Measurements from ENCODE around the gene TRAF3IP1. TPM values are rescaled to one million over a fixed set of nuclear protein-coding genes. Genes with fewer than 3 reads are reported as not detected.
"Not testable (repeated sequence)": the region's sequence is repeated elsewhere in the genome, so short reads cannot be mapped to it uniquely, and the experiment has no call there.

The TRAF3IP1 gene
- total RNA-seq, 4 donors from 2014 or later: 11.6 to 17.4 (median 15.7) TPM

DNA sequence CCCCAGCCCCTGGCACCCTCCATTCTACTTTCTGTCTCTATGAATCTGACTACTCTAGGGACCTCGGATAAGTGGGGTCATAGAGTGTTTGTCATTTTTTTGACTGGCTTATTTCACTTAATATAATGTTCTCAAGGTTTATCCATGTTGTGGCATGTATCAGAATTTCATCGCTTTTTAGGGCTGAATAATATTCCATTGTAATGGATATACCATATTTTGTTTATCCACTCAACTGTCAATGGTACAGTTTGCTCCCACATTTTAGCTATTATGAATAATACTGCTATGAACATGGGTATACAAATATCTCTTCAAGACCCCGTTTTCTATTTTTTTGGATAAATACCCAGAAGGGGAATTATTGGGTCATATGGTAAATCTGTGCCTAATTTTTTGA is 7.4 kb downstream of the TRAF3IP1 start:
- peaks cover 0 to 70% (median 13%) of the 10 kb centered on the region in 3 donors for H3K36me3 ChIP-seq
- TF ChIP-seq EP300 (IDR thresholded peaks at IDR 0.05): no peak
- no peak for TF ChIP-seq POLR2A (IDR thresholded peaks at IDR 0.05)
- TF ChIP-seq, protein P1, sequence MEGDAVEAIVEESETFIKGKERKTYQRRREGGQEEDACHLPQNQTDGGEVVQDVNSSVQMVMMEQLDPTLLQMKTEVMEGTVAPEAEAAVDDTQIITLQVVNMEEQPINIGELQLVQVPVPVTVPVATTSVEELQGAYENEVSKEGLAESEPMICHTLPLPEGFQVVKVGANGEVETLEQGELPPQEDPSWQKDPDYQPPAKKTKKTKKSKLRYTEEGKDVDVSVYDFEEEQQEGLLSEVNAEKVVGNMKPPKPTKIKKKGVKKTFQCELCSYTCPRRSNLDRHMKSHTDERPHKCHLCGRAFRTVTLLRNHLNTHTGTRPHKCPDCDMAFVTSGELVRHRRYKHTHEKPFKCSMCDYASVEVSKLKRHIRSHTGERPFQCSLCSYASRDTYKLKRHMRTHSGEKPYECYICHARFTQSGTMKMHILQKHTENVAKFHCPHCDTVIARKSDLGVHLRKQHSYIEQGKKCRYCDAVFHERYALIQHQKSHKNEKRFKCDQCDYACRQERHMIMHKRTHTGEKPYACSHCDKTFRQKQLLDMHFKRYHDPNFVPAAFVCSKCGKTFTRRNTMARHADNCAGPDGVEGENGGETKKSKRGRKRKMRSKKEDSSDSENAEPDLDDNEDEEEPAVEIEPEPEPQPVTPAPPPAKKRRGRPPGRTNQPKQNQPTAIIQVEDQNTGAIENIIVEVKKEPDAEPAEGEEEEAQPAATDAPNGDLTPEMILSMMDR (IDR thresholded peaks at IDR 0.05): no peak
- no peak overlapping the region for H3K4me3 ChIP-seq
- 96 to 100% methylated on average over 3 of the region's 3 CpGs for WGBS, 2 donors
- no peaks in the 10 kb centered on the region for H3K27me3 ChIP-seq
- H3K27ac ChIP-seq: no peak overlapping the region
- no peak for DNase-seq (ENCODE audit: low spot score in 2 of 2)
- peaks cover 0 to 5% (median 0%) of the 10 kb centered on the region in 4 donors for H3K9me3 ChIP-seq
- H3K4me1 ChIP-seq: no peaks in the 10 kb centered on the region

DNA sequence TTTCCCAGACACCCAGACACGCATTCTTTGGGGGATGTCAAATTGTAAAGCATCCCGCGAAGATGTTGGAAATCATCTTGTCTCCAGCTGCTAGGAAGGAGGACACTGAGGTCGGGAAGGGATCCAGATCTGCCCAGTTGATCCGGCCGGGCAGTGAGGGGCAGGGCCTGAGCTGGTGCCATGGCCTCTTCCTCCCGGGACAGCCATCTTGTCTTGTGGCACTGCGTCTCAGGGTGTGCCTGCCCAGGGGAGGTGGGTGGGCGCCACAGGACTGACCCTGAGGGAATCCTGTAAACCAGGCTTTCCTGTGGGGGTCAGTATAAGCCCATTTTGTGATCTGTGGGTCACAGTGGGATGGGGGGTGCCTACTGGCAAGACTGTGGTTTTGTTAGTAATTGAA is 10.1 kb downstream of the TRAF3IP1 start:
- Histone ChIP-seq H3K4me1 (no peaks in the 10 kb centered on the region), H3K36me3 (peaks cover 0 to 66% (median 13%) of the 10 kb centered on the region in 3 donors), H3K27me3 (no peaks in the 10 kb centered on the region), H3K27ac (no peak overlapping the region), H3K4me3 (no peak overlapping the region), H3K9me3 (peaks cover 0 to 5% (median 0%) of the 10 kb centered on the region in 4 donors)
- TF ChIP-seq EP300 (IDR thresholded peaks at IDR 0.05) (no peak), POLR2A (IDR thresholded peaks at IDR 0.05) (no peak)
- TF ChIP-seq, protein P1 (IDR thresholded peaks at IDR 0.05): no peak
- no peak for DNase-seq (ENCODE audit: low spot score in 2 of 2)
- 82 to 97% methylated on average over 9 of the region's 9 CpGs for WGBS, 2 donors

GRCh38 chr2:238331916-238332315 is 11.6 kb downstream of the TRAF3IP1 start:
- no peak for DNase-seq (ENCODE audit: low spot score in 2 of 2)
- H3K27me3 ChIP-seq: no peaks in the 10 kb centered on the region
- no peak overlapping the region for H3K4me3 ChIP-seq
- peaks cover 0 to 5% (median 0%) of the 10 kb centered on the region in 4 donors for H3K4me1 ChIP-seq
- peaks cover 0 to 65% (median 13%) of the 10 kb centered on the region in 3 donors for H3K36me3 ChIP-seq
- H3K27ac ChIP-seq: no peak overlapping the region
- peaks cover 0 to 5% (median 0%) of the 10 kb centered on the region in 4 donors for H3K9me3 ChIP-seq
- 85 to 87% methylated on average over 5 of the region's 5 CpGs for WGBS, 2 donors
- TF ChIP-seq, protein P1 (IDR thresholded peaks at IDR 0.05): no peak
- no peak for TF ChIP-seq EP300 (IDR thresholded peaks at IDR 0.05)
- no peak for TF ChIP-seq POLR2A (IDR thresholded peaks at IDR 0.05)

DNA sequence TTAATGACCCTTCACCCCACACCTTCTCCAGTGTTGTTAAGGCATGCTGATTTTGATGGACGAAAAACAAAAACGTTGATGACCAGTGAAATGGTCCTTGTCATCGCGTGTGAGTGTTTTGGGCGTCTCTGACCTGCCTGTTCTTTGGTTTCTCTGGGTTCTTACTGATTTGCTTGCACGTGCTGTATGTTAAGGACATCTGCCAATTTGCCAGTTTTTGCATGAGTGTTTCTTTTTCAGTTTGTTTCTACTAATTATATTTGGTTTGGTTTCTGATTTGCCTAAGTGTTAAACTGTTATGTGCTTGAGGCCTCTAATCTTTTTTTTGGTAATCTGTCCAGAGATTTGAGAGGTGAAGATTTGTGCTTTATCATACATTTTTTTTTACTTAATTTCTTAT is 14.6 kb downstream of the TRAF3IP1 start:
- peaks cover 0 to 52% (median 0%) of the 10 kb centered on the region in 3 donors for H3K36me3 ChIP-seq
- DNase-seq (ENCODE audit: low spot score in 2 of 2): no peak
- TF ChIP-seq POLR2A (IDR thresholded peaks at IDR 0.05): no peak
- TF ChIP-seq, protein P1 (IDR thresholded peaks at IDR 0.05): no peak
- TF ChIP-seq EP300 (IDR thresholded peaks at IDR 0.05): no peak
- 90 to 94% methylated on average over 6 of the region's 6 CpGs for WGBS, 2 donors
- no peak overlapping the region for H3K27ac ChIP-seq
- no peak overlapping the region for H3K4me3 ChIP-seq
- H3K4me1 ChIP-seq: peaks cover 0 to 11% (median 0%) of the 10 kb centered on the region in 4 donors
- H3K27me3 ChIP-seq: no peaks in the 10 kb centered on the region
- H3K9me3 ChIP-seq: no peaks in the 10 kb centered on the region

- not testable (repeated sequence) for H3K4me3 ChIP-seq; H3K27ac ChIP-seq; H3K9me3 ChIP-seq; H3K27me3 ChIP-seq; DNase-seq (ENCODE audit: low spot score in 2 of 2)
- H3K36me3 ChIP-seq: peaks cover 0 to 45% (median 0%) of the 10 kb centered on the region in 3 donors
- H3K4me1 ChIP-seq: peaks cover 0 to 18% (median 0%) of the 10 kb centered on the region in 4 donors
- 95 to 96% methylated on average over 8 of the region's 8 CpGs for WGBS, 2 donors
Measured at GRCh38 chr2:238335591-238335990, 15.3 kb downstream of the TRAF3IP1 start.

GRCh38 chr2:238336151-238336550 is 15.8 kb downstream of the TRAF3IP1 start:
- 54 to 64% methylated on average over 2 of the region's 2 CpGs for WGBS, 2 donors
- Histone ChIP-seq H3K36me3 (peaks cover 0 to 41% (median 0%) of the 10 kb centered on the region in 3 donors), H3K9me3 (no peaks in the 10 kb centered on the region), H3K27ac (no peak overlapping the region), H3K4me3 (no peak overlapping the region), H3K27me3 (no peaks in the 10 kb centered on the region), H3K4me1 (peaks cover 0 to 22% (median 0%) of the 10 kb centered on the region in 4 donors)
- DNase-seq (ENCODE audit: low spot score in 2 of 2): no peak
- TF ChIP-seq EP300 (IDR thresholded peaks at IDR 0.05) (no peak), POLR2A (IDR thresholded peaks at IDR 0.05) (no peak)
- TF ChIP-seq, protein P1 (IDR thresholded peaks at IDR 0.05): no peak
